SK-N-SH (cell line): ENCODE data around the gene ZNF750. TPM values are rescaled to one million over a fixed set of nuclear protein-coding genes. Genes with fewer than 3 reads are reported as not detected.

Experiments used
- CTCF ChIA-PET: fragments of 300-600, 350-600 bp; formaldehyde crosslinking; extraction: SDS; loops from one replicate; lab custom pipeline; 2021; lab: Yijun Ruan, JAX
- POLR2A ChIA-PET: fragments of 350-600 bp; sonication (Branson Sonifier 250); formaldehyde crosslinking; extraction: SDS; loops from one replicate; lab custom pipeline; 2020; ENCODE audit warnings: antibody characterized with exemption, inconsistent platforms; lab: Yijun Ruan, JAX
- DNase-seq: peaks from one replicate; pipeline ENCODE4 v3.0.0; 2012
- H2AFZ ChIP-seq: fragments of 200-600 bp; sonication (generic); 2 replicates; pipeline ENCODE4 v1.8.1; 2016; ENCODE audit warnings: antibody characterized with exemption, mild to moderate bottlenecking, low read depth
- H3F3A ChIP-seq: fragments of 200-600 bp; sonication (generic); replicated peaks from 2 replicates; pipeline ENCODE3; 2016; ENCODE audit warnings: antibody characterized with exemption, mild to moderate bottlenecking; ENCODE audit not compliant: insufficient read depth
- H3K27ac ChIP-seq, 2 experiments: fragments of 200-500 bp in 1 of 2; fragments of 200-600 bp in 1 of 2; sonication (Bioruptor generic) in 1 of 2; sonication (generic), shearing (Covaris generic) in 1 of 2; 2 replicates each; pipeline versions ENCODE4 v1.5.1 to v1.6.1; 2014 to 2016; ENCODE audit warnings: low read depth in 2 of 2, inconsistent platforms in 1 of 2, low read length in 1 of 2, mild to moderate bottlenecking in 1 of 2, mixed read lengths in 1 of 2
- H3K27me3 ChIP-seq: fragments of 200-600 bp; sonication (generic), shearing (Covaris generic); 2 replicates; pipeline ENCODE4 v1.6.1; 2016; ENCODE audit warnings: mixed run types; ENCODE audit not compliant: insufficient read depth
- H3K36me3 ChIP-seq, 2 experiments: fragments of 200-500 bp in 1 of 2; fragments of 200-600 bp in 1 of 2; sonication (Bioruptor generic) in 1 of 2; sonication (generic) in 1 of 2; replicated peaks in 1 of 2; 2 replicates each; pipeline versions ENCODE3 to v1.5.1; 2014 to 2016; ENCODE audit warnings: low read length in 1 of 2, mild to moderate bottlenecking in 1 of 2; ENCODE audit not compliant: insufficient read depth in 2 of 2, control insufficient read depth in 1 of 2
- H3K4me1 ChIP-seq, 2 experiments: fragments of 200-500 bp in 1 of 2; fragments of 200-600 bp in 1 of 2; sonication (Bioruptor generic) in 1 of 2; sonication (generic), shearing (Covaris generic) in 1 of 2; 2 replicates each; pipeline versions ENCODE4 v1.5.1 to v1.6.1; 2014 to 2016; ENCODE audit warnings: low read depth in 1 of 2, low read length in 1 of 2, mixed run types in 1 of 2; ENCODE audit not compliant: insufficient read depth in 2 of 2, control insufficient read depth in 1 of 2
- H3K4me2 ChIP-seq: fragments of 200-600 bp; sonication (generic), shearing (Covaris generic); 2 replicates; pipeline ENCODE4 v1.6.1; 2017; ENCODE audit warnings: mixed run types
- H3K4me3 ChIP-seq, 2 experiments: fragments of 200-500 bp in 1 of 2; fragments of 200-600 bp in 1 of 2; sonication (Bioruptor generic) in 1 of 2; sonication (generic), shearing (Covaris generic) in 1 of 2; 2 replicates each; pipeline versions ENCODE4 v1.5.1 to v1.8.1; 2014 to 2016; ENCODE audit warnings: low read depth in 2 of 2, inconsistent platforms in 1 of 2, low read length in 1 of 2, mild to moderate bottlenecking in 1 of 2, mixed read lengths in 1 of 2, moderate library complexity in 1 of 2
- H3K79me2 ChIP-seq: fragments of 200-600 bp; sonication (generic); 2 replicates; pipeline ENCODE4 v1.8.1; 2017; ENCODE audit warnings: mild to moderate bottlenecking; ENCODE audit not compliant: insufficient read depth
- H3K9ac ChIP-seq: fragments of 200-600 bp; sonication (generic); 2 replicates; pipeline ENCODE4 v1.6.1; 2017; ENCODE audit warnings: mixed run types
- H3K9me2 ChIP-seq: fragments of 200-600 bp; sonication (generic); 2 replicates; pipeline ENCODE4 v1.6.1; 2017; ENCODE audit warnings: mixed run types
- H3K9me3 ChIP-seq: fragments of 200-600 bp; sonication (generic); 2 replicates; pipeline ENCODE4 v1.6.1; 2017; ENCODE audit warnings: mixed run types, mild to moderate bottlenecking, moderate library complexity
- H4K20me1 ChIP-seq: fragments of 200-600 bp; sonication (generic); 2 replicates; pipeline ENCODE4 v1.6.1; 2017; ENCODE audit warnings: mild to moderate bottlenecking, mixed run types; ENCODE audit not compliant: insufficient read depth
- ELF1 ChIP-seq: IDR thresholded peaks from 2 replicates; pipeline ENCODE4 v1.4.0; 2012
- JUND ChIP-seq: IDR thresholded peaks from 2 replicates; pipeline ENCODE4 v1.4.0; 2012
- NRF1 ChIP-seq: IDR thresholded peaks from 2 replicates; pipeline ENCODE4 v1.6.1; 2012; ENCODE audit warnings: low read depth, mild to moderate bottlenecking, low read length
- RAD21 ChIP-seq: IDR thresholded peaks from 2 replicates; pipeline ENCODE4 v1.6.1; 2012; ENCODE audit warnings: mild to moderate bottlenecking, low read length
- RFX5 ChIP-seq: IDR thresholded peaks from 2 replicates; pipeline ENCODE4 v1.6.1; 2012; ENCODE audit warnings: mild to moderate bottlenecking, improper control_type of control experiment, low read length
- TAF1 ChIP-seq: IDR thresholded peaks from 2 replicates; pipeline ENCODE4 v1.6.1; 2012; ENCODE audit warnings: low read depth, mild to moderate bottlenecking, low read length, moderate library complexity, borderline replicate concordance
- WGBS: methylation state at CpG from one replicate; pipeline ENCODE4 v1.1.6; 2017; ENCODE audit warnings: low lambda C conversion rate; 5-methylcytosine and 5-hydroxymethylcytosine counted together
- polyA plus RNA-seq, 3 experiments: library from polyadenylated mRNA; depleted of rRNA; stranded (reverse); fragments of >200 nt; gene quantifications; 2 replicates each; pipeline ENCODE4 v1.2.3, GENCODE V29; 2012
- TF ChIP-seq, protein P1 (sequence below): fragments of 150-350 bp; IDR thresholded peaks from 2 replicates; pipeline ENCODE4 v1.6.1; 2017; ENCODE audit warnings: antibody characterized with exemption, low read length, low read depth, borderline replicate concordance
- TF ChIP-seq, protein P2 (sequence below): IDR thresholded peaks from 2 replicates; pipeline ENCODE4 v1.4.0; 2012; ENCODE audit warnings: low read depth, borderline replicate concordance
- TF ChIP-seq, protein P3 (sequence below): IDR thresholded peaks from 2 replicates; pipeline ENCODE4 v1.6.1; 2012; ENCODE audit warnings: mild to moderate bottlenecking, low read depth, low read length, moderate library complexity

Gene ZNF750
- polyA plus RNA-seq, 1 of the 3 experiments (the other 2 are of a cell fraction) = not detected

DNA sequence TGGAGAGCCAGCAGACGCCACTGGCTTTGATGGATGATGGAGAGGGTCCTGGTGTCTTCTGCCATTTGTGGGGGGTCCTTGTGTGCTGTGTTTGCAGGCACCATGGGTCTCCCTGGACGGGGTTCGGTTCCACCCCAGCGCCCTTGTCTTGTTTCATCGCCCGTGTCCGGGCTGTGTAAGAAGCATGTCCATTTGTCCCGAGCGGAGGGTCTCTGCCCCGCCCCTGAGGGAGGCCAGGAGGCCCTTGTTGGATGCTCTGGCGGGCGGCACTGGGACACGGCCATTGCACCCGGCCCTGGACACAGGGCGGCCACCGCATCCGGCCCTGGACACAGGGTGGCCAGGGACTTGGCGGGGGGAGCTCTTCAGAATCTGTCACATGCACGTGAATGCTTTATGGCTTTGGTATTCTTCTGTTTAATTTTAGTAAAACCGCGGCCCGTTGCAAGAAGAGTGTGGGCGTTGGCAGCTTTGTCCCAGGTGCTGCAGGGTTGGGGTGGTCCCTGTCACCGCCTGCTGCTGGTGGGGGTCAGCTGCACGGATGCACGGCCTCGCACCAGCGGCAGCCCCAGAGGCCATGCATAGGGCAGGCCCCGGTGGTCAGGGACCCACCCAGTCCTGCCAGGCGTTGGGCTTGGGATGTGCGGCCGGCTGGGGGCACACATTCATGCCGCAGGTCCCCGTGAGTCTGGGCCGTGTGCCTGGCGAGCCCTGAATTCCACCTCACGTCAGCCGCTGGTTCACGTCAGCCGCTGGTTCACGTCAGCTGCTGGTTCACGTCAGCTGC, 21.0 kb upstream of the ZNF750 start:
- Histone ChIP-seq H3K4me2 (peak overlapping the region; percentile 72), H3K4me3 (no peak overlapping the region), H2AFZ (no peak overlapping the region), H4K20me1 (peaks cover 7% of the 10 kb centered on the region), H3K9me2 (no peaks in the 10 kb centered on the region), H3K36me3 (peaks cover 0 to 4% of the 10 kb centered on the region in 2 experiments), H3K9ac (no peak overlapping the region), H3K9me3 (no peaks in the 10 kb centered on the region), H3K79me2 (peaks cover 31% of the 10 kb centered on the region; the same call in 1 of the 2 replicates), H3F3A (peaks cover 10% of the 10 kb centered on the region), H3K27me3 (no peaks in the 10 kb centered on the region), H3K4me1 (peaks cover 28 to 51% of the 10 kb centered on the region in 2 experiments), H3K27ac (peak overlapping the region in 1 of 2 experiments; percentile 67; a peak in 2 of 4 replicates)
- POLR2A ChIA-PET = no interaction called here
- TF ChIP-seq ELF1 (no peak), RFX5 (no peak), TAF1 (no peak), RAD21 (no peak), NRF1 (no peak), JUND (no peak)
- TF ChIP-seq, protein P1, sequence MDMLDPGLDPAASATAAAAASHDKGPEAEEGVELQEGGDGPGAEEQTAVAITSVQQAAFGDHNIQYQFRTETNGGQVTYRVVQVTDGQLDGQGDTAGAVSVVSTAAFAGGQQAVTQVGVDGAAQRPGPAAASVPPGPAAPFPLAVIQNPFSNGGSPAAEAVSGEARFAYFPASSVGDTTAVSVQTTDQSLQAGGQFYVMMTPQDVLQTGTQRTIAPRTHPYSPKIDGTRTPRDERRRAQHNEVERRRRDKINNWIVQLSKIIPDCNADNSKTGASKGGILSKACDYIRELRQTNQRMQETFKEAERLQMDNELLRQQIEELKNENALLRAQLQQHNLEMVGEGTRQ = no peak
- TF ChIP-seq, protein P2, sequence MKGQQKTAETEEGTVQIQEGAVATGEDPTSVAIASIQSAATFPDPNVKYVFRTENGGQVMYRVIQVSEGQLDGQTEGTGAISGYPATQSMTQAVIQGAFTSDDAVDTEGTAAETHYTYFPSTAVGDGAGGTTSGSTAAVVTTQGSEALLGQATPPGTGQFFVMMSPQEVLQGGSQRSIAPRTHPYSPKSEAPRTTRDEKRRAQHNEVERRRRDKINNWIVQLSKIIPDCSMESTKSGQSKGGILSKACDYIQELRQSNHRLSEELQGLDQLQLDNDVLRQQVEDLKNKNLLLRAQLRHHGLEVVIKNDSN = no peak
- TF ChIP-seq, protein P3, sequence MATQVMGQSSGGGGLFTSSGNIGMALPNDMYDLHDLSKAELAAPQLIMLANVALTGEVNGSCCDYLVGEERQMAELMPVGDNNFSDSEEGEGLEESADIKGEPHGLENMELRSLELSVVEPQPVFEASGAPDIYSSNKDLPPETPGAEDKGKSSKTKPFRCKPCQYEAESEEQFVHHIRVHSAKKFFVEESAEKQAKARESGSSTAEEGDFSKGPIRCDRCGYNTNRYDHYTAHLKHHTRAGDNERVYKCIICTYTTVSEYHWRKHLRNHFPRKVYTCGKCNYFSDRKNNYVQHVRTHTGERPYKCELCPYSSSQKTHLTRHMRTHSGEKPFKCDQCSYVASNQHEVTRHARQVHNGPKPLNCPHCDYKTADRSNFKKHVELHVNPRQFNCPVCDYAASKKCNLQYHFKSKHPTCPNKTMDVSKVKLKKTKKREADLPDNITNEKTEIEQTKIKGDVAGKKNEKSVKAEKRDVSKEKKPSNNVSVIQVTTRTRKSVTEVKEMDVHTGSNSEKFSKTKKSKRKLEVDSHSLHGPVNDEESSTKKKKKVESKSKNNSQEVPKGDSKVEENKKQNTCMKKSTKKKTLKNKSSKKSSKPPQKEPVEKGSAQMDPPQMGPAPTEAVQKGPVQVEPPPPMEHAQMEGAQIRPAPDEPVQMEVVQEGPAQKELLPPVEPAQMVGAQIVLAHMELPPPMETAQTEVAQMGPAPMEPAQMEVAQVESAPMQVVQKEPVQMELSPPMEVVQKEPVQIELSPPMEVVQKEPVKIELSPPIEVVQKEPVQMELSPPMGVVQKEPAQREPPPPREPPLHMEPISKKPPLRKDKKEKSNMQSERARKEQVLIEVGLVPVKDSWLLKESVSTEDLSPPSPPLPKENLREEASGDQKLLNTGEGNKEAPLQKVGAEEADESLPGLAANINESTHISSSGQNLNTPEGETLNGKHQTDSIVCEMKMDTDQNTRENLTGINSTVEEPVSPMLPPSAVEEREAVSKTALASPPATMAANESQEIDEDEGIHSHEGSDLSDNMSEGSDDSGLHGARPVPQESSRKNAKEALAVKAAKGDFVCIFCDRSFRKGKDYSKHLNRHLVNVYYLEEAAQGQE = no peak
- DNase-seq = no peak
- whole genome bisulfite sequencing = 96% methylated on average over 19 of the region's 42 CpGs
- CTCF ChIA-PET = interaction anchor here (1.0 to 1.5 kb wide), 2 partner anchors 33 to 79 kb away, joined by 3 to 5 read pairs; no protein-coding TSS in a partner anchor
